H9 (cell line): ENCODE measurements around the gene ERI3. TPM values are rescaled to one million over a fixed set of nuclear protein-coding genes. Genes with fewer than 3 reads are reported as not detected.

ENCODE experiments used
- DNase-seq: peaks from one replicate; pipeline ENCODE4 v3.0.0-alpha.2; 2017
- H2AFZ ChIP-seq: one replicate; pipeline ENCODE4 v1.6.1; 2013; ENCODE audit warnings: mild to moderate bottlenecking, low read length, control low read depth, moderate library complexity
- H2AK5ac ChIP-seq: 2 replicates; pipeline ENCODE4 v1.6.1; 2013; ENCODE audit warnings: low read length, control low read depth, mixed read lengths; ENCODE audit not compliant: insufficient read length
- H2BK120ac ChIP-seq: one replicate; pipeline ENCODE4 v1.6.1; 2013; ENCODE audit warnings: low read depth, mild to moderate bottlenecking, low read length, control low read depth, inconsistent platforms; ENCODE audit not compliant: poor library complexity, severe bottlenecking
- H2BK12ac ChIP-seq: 2 replicates; pipeline ENCODE4 v1.6.1; 2013; ENCODE audit warnings: low read length, control low read depth, mixed read lengths, low read depth; ENCODE audit not compliant: insufficient read length
- H2BK15ac ChIP-seq: 2 replicates; pipeline ENCODE4 v1.6.1; 2013; ENCODE audit warnings: low read depth, low read length, control low read depth
- H2BK20ac ChIP-seq: one replicate; pipeline ENCODE4 v1.6.1; 2013; ENCODE audit warnings: low read depth, mild to moderate bottlenecking, low read length, control low read depth, inconsistent platforms; ENCODE audit not compliant: poor library complexity, severe bottlenecking
- H2BK5ac ChIP-seq: 2 replicates; pipeline ENCODE4 v1.6.1; 2013; ENCODE audit warnings: low read length, control low read depth, mixed read lengths; ENCODE audit not compliant: insufficient read length
- H3K14ac ChIP-seq: 2 replicates; pipeline ENCODE4 v1.6.1; 2013; ENCODE audit warnings: low read length, control low read depth; ENCODE audit not compliant: insufficient read depth
- H3K18ac ChIP-seq: 2 replicates; pipeline ENCODE4 v1.6.1; 2013; ENCODE audit warnings: low read depth, mild to moderate bottlenecking, mixed read lengths, low read length, control low read depth; ENCODE audit not compliant: insufficient read length
- H3K23ac ChIP-seq: 2 replicates; pipeline ENCODE4 v1.6.1; 2013; ENCODE audit warnings: low read length, control low read depth, mixed read lengths, low read depth; ENCODE audit not compliant: insufficient read length
- H3K23me2 ChIP-seq: 2 replicates; pipeline ENCODE4 v1.6.1; 2013; ENCODE audit warnings: low read depth, mild to moderate bottlenecking, mixed read lengths, low read length, control low read depth; ENCODE audit not compliant: insufficient read length, poor library complexity, severe bottlenecking
- H3K27ac ChIP-seq: 2 replicates; pipeline ENCODE4 v1.5.1; 2013; ENCODE audit warnings: low read length, control low read depth, mixed read lengths, low read depth; ENCODE audit not compliant: insufficient read length
- H3K27me3 ChIP-seq: 2 replicates; pipeline ENCODE4 v1.6.1; 2013; ENCODE audit warnings: low read length, control low read depth, inconsistent platforms; ENCODE audit not compliant: insufficient read depth
- H3K4ac ChIP-seq: 2 replicates; pipeline ENCODE4 v1.6.1; 2013; ENCODE audit warnings: low read depth, mild to moderate bottlenecking, control low read depth, inconsistent platforms, low read length, moderate library complexity
- H3K4me1 ChIP-seq: 2 replicates; pipeline ENCODE4 v1.6.1; 2013; ENCODE audit warnings: low read length, control low read depth, inconsistent platforms; ENCODE audit not compliant: insufficient read depth
- H3K4me2 ChIP-seq: 2 replicates; pipeline ENCODE4 v1.6.1; 2013; ENCODE audit warnings: low read length, control low read depth, mixed read lengths; ENCODE audit not compliant: insufficient read length, insufficient read depth
- H3K56ac ChIP-seq: 2 replicates; pipeline ENCODE4 v1.6.1; 2013; ENCODE audit warnings: low read depth, mild to moderate bottlenecking, mixed read lengths, low read length, control low read depth; ENCODE audit not compliant: insufficient read length
- H3K79me1 ChIP-seq: 2 replicates; pipeline ENCODE4 v1.6.1; 2013; ENCODE audit warnings: low read depth, mild to moderate bottlenecking, moderate library complexity, low read length, control low read depth, inconsistent platforms; ENCODE audit not compliant: insufficient read depth, poor library complexity, severe bottlenecking
- H3K79me2 ChIP-seq: 2 replicates; pipeline ENCODE4 v1.6.1; 2013; ENCODE audit warnings: low read length, control low read depth, inconsistent platforms; ENCODE audit not compliant: insufficient read depth
- H3K9ac ChIP-seq: 2 replicates; pipeline ENCODE4 v1.6.1; 2013; ENCODE audit warnings: low read length, control low read depth, mixed read lengths; ENCODE audit not compliant: insufficient read length; ENCODE audit errors: extremely low read depth
- H3K9me3 ChIP-seq: one replicate; pipeline ENCODE4 v1.6.1; 2013; ENCODE audit warnings: low read depth, low read length, inconsistent platforms; ENCODE audit not compliant: control insufficient read depth
- H3T11ph ChIP-seq: one replicate; pipeline ENCODE4 v1.6.1; 2013; ENCODE audit warnings: mild to moderate bottlenecking, low read length, control low read depth, inconsistent platforms
- H4K20me1 ChIP-seq: one replicate; pipeline ENCODE4 v1.6.1; 2013; ENCODE audit not compliant: control insufficient read depth, insufficient read length, insufficient read depth
- H4K5ac ChIP-seq: 2 replicates; pipeline ENCODE4 v1.6.1; 2013; ENCODE audit warnings: low read depth, mild to moderate bottlenecking, mixed read lengths, low read length, control low read depth; ENCODE audit not compliant: insufficient read length
- H4K8ac ChIP-seq: replicated peaks from 2 replicates; pipeline ENCODE4 v1.6.1; 2013; ENCODE audit warnings: low read length, control low read depth, mixed read lengths, low read depth; ENCODE audit not compliant: insufficient read length
- H4K91ac ChIP-seq: 2 replicates; pipeline ENCODE4 v1.6.1; 2013; ENCODE audit warnings: low read depth, mild to moderate bottlenecking, moderate library complexity, mixed read lengths, low read length, control low read depth; ENCODE audit not compliant: insufficient read length
- H3K27ac Mint-ChIP-seq, 3 experiments: 2 replicates in 2 of 3; 3 replicates in 1 of 3; pipeline ENCODE4 v1.8.0; 2020 to 2021; ENCODE audit warnings: mixed read lengths in 3 of 3, mild to moderate bottlenecking in 1 of 3, moderate library complexity in 1 of 3
- H3K27me3 Mint-ChIP-seq: 2 replicates; pipeline ENCODE4 v1.8.0; 2021; ENCODE audit warnings: low read depth, mild to moderate bottlenecking, moderate library complexity, mixed read lengths
- H3K36me3 Mint-ChIP-seq, 3 experiments: 2 replicates in 2 of 3; 3 replicates in 1 of 3; pipeline ENCODE4 v1.8.0; 2020 to 2021; ENCODE audit warnings: low read depth in 3 of 3, mixed read lengths in 3 of 3; ENCODE audit not compliant: insufficient read depth in 1 of 3
- H3K4me1 Mint-ChIP-seq, 2 experiments: 2 replicates each; pipeline ENCODE4 v1.8.0; 2020; ENCODE audit warnings: mixed read lengths in 2 of 2
- H3K4me3 Mint-ChIP-seq, 2 experiments: 2 replicates in 1 of 2; 3 replicates in 1 of 2; pipeline ENCODE4 v1.8.0; 2020 to 2021; ENCODE audit warnings: mild to moderate bottlenecking in 2 of 2, mixed read lengths in 2 of 2, moderate library complexity in 1 of 2
- H3K9me3 Mint-ChIP-seq, 2 experiments: 2 replicates in 1 of 2; 3 replicates in 1 of 2; pipeline ENCODE4 v1.8.0; 2020; ENCODE audit warnings: mild to moderate bottlenecking in 2 of 2, mixed read lengths in 2 of 2, moderate library complexity in 1 of 2
- CTCF ChIP-seq: fragments of 200-600 bp; sonication (generic); conservative IDR thresholded peaks from 3 replicates; pipeline ENCODE4 v1.8.0; 2021; ENCODE audit warnings: antibody characterized with exemption, mild to moderate bottlenecking
- WGBS: extraction: QIAGEN DNeasy Blood & Tissue Kit; methylation state at CpG from one replicate; pipeline ENCODE4 v1.1.7; 2013; ENCODE audit warnings: missing lambda C conversion rate, low lambda C conversion rate, mixed read lengths; ENCODE audit not compliant: insufficient read length; ENCODE audit errors: extremely low coverage; 5-methylcytosine and 5-hydroxymethylcytosine counted together
- total RNA-seq: library from RNA; stranded (reverse); gene quantifications from 2 replicates; pipeline ENCODE4 v1.2.1, GENCODE V29; 2021

The ERI3 gene
- total RNA-seq, 1 experiment from 2014 or later = 61.6 TPM

- no peak for DNase-seq
- peaks cover 0 to 1% (median 0%) of the 10 kb centered on the region in 3 experiments; a peak in 2 of 7 replicates for H3K36me3 Mint-ChIP-seq
- H2BK15ac ChIP-seq = no peak overlapping the region
- no peak overlapping the region for H2BK20ac ChIP-seq
- no peak overlapping the region for H3K18ac ChIP-seq
- no peaks in the 10 kb centered on the region for H3K9me3 Mint-ChIP-seq
- H3K27me3 Mint-ChIP-seq = no peaks in the 10 kb centered on the region; the same call in 1 of the 2 replicates
- H4K5ac ChIP-seq = no peak overlapping the region
- no peak overlapping the region for H3K23ac ChIP-seq
- H2AFZ ChIP-seq = no peak overlapping the region
- peaks cover 2% of the 10 kb centered on the region; the same call in 1 of the 2 replicates for H3K4me1 ChIP-seq
- WGBS = no CpG with 5 or more reads among the region's 4 CpGs
- H2AK5ac ChIP-seq = no peak overlapping the region
- no peak overlapping the region for H3K27ac ChIP-seq
- no peak overlapping the region for H3K4ac ChIP-seq
- H3K4me1 Mint-ChIP-seq = peaks cover 38 to 49% of the 10 kb centered on the region in 2 experiments
- no peak overlapping the region for H3T11ph ChIP-seq
- no peak overlapping the region for H3K14ac ChIP-seq
- no peaks in the 10 kb centered on the region for H3K79me1 ChIP-seq
- H3K9ac ChIP-seq = no peak overlapping the region
- H4K8ac ChIP-seq = no peak overlapping the region
- no peak overlapping the region for H2BK12ac ChIP-seq
- no peak overlapping the region for H3K4me2 ChIP-seq
- H3K9me3 ChIP-seq = no peaks in the 10 kb centered on the region
- no peak overlapping the region for H2BK5ac ChIP-seq
- H3K56ac ChIP-seq = no peak overlapping the region
- peaks cover 3% of the 10 kb centered on the region; the same call in 1 of the 2 replicates for H3K79me2 ChIP-seq
- no peak overlapping the region for H4K91ac ChIP-seq
- no peak for TF ChIP-seq CTCF
- no peak overlapping the region for H2BK120ac ChIP-seq
- no peak overlapping the region; a peak in 1 of 5 replicates for H3K4me3 Mint-ChIP-seq
- H3K27ac Mint-ChIP-seq = peak overlapping the region in 1 of 3 experiments; percentile 49; a peak in 1 of 7 replicates
- H3K23me2 ChIP-seq = peaks cover 6% of the 10 kb centered on the region
- H4K20me1 ChIP-seq = no peaks in the 10 kb centered on the region
- no peaks in the 10 kb centered on the region for H3K27me3 ChIP-seq
Measured at GRCh38 chr1:44357710-44358109, 2.7 kb upstream of the ERI3 start.
